NCI-H446 (cell line): ENCODE results near the gene GDAP1L1.
"Not testable (repeated sequence)": the region's sequence is repeated elsewhere in the genome, so short reads cannot be mapped to it uniquely, and the experiment has no call there.

Source experiments
- DNase-seq, 2 experiments: peaks; one replicate each; lab custom pipeline; 2025; lab: John Stamatoyannopoulos, UW

The GDAP1L1 gene

DNA sequence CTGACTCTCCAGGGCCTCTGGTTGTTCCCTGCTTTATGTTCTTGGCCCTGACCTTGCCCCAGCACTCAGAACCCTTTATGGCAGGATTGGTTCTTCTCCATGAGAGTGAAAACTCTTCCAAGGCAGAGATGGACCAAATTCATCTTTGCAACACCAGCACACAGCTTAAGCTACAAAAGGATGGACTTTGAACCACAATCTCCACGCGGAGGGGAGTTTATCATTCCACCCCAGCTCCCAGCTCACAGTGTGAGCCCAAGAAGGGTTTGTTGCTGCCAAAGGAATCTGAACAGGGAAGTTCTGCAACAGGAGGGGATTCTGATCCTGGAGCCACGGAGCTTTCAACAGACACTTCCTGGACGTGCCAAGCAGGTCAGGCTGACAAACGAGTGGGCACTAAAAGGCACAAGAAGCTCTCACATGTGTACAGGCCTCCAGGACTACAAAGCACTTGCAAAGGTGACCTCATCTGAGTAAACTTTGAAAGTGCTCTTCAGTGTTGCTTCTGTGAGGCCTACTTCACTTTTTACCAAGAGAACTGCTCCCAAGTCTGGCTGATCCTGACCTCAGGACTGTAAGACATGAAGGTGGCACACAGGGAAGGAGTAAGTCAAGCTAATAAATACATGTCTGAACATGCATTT lies 55.0 kb downstream of the GDAP1L1 start:
- no peak for DNase-seq

DNA sequence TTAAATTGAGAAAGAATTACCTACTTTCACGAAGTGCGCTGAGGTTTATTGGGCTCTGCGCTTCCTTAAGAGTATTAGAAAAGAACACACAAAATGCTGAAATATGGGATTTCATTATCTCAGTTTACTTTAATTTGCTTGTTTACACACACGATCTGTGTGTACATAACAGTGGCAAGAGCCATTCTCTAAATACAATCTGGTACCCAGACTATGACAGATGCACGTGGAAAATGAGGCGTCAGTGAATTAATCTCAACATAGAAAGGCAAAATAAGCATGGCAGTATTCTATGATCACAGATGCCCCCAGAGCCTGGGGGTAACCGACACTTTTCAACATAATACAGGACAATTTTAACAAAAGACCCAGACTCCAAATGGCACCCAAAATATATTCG lies 55.6 kb downstream of the GDAP1L1 start:
- no peak for DNase-seq

DNA sequence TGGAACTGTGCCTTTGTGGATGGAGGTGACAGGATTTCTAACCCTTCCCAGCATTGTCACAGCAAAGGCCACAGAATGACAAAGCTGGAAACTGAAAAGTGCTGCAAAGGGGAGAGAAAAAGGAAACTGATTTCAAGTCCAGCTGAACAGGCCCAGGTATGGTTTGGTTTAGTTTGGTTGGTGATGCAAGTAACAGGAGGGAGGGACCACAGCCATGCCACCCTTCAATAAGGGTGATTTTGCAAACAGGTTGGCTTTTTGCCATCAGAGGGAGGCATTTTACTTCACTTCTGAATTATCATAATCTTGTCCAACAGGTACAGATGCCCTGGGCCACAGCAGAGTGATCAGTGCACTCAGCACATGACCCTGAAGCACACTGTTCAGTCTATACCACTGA lies 57.3 kb downstream of the GDAP1L1 start:
- DNase-seq: no peak

DNA sequence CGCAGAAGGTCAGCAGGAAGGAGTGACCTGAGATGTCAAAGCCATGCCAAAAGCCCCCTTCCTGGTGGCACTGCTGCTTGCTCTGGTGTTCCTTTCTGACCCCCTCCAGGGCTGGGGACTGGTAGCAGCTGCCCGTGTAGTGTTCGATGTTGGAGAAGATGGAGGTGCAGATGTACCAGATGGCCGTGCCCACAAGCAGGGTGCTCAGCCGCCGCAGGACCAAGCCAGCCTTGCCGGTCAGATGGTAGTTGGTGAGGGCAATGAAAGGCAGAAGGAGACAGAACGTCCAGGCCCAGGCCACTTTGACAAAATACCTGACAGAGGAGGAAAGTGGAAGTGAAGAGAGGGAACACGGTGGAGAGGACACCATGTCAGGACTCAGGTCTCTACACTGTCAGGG lies 59.8 kb downstream of the GDAP1L1 start:
- DNase-seq: no peak

DNA sequence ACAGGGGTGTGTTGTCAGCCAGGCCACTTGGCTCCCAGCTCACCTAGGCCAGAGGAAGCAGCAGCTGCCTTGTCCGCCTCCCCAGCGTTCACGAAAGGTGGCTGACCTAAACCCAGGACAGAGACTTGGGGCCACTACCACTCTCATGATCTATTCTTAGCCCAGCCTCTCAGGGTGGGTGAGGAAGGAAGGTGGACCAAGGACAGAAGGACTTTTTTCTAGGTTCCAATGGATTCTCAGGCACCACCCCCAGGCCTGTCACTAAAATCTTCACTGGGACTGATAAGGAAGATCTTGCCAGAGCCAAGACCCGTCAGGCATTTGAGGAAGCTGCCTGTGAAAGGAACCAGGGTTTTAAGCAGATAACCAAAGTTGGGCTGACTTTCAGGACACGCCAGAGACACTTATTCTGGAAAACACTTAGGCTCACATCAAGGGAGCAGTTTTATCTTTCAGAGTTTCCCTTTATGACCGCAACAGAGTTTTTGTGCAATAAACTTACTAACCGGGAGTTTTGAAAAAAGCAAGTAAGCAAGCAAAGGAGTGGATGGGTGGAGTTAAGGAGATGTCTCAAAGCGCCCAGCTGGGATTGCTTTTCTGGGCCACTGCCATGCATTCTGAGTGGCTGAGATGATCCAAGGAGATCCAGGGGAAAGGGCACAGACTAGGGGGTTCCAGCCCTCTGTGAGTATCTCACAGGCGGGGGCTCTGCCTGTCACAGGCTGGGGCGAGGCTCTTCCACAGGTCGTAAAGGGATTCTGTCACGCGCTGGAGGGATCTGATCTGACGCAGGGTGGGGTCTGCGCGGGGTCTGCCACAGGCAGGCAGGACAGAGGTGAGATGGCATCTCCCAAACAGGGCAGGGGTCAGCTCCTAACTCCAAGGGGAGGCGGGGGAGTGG lies 62.9 kb downstream of the GDAP1L1 start:
- peak in 1 of 2 experiments; percentile 26 for DNase-seq

DNA sequence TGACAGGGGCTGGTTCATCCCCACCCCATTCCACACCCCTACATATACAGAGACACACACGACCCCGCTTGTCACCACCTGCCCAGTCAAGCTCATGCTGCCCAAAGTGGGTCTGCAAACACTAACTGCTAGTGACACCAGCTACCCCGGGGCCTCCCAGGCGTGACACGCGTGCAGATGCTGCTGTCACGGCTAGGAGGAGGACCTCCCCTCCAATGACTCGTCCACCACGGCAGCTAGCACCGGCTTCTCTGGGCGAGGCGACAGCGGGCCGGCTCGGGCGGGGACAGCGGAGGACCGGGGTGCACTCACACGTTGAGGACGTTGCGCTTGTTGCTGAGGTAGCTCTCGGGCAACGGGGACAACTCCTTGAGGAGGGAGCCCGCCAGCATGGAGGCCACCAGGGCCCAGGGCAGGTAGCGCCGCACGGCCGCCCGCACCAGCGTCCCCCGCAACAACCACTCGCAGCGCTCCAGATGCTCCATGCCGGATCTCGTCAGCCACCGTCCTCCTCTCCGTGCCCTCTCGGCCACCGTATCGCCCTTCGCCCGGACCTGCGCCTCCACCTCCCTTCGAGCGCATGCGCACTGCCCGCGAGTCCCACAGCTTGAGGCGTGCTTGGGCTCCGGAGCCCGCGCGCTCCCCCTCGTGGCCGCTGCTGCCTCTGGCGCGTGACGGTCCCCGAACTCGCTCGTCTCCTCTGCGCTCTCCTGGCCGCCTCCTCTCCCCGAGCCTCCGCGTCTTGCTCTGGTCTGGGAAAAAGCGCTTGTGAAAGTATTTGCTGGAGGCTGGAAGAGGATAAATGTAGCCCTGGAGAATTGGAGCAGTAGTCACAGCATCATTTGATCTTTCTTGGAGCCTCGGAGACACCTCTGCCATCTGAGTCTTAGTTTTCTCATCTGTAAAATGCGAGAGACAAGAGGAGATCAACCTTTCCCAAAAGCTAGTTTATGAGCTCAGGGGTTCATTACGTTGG lies 63.8 kb downstream of the GDAP1L1 start, which contains the start of gene FITM2:
TSS of gene FITM2 (minus strand) at position 539 of the 976 bp plus-strand sequence. CDS start at position 485, 54 bp downstream.
- peak; percentile 91 to 96 for DNase-seq

DNA sequence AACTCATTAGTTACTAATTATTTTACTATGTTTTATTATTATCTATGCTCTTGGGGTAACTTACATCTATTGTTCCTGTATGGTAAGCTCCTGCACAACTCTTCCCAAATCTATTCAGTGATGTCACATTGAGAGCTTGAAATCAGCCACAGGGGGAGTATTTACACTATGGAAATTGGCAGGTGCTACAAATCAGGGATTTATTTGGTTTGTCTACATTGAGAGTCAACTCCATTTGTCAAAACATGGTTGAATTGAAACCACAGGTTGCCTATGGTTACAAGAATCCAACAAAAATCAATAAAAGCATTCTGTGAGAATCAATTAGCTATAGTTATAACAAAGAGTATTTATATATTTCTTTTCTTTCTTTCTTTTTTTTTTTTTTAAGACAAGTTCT lies 67.8 kb downstream of the GDAP1L1 start:
- no peak for DNase-seq

DNA sequence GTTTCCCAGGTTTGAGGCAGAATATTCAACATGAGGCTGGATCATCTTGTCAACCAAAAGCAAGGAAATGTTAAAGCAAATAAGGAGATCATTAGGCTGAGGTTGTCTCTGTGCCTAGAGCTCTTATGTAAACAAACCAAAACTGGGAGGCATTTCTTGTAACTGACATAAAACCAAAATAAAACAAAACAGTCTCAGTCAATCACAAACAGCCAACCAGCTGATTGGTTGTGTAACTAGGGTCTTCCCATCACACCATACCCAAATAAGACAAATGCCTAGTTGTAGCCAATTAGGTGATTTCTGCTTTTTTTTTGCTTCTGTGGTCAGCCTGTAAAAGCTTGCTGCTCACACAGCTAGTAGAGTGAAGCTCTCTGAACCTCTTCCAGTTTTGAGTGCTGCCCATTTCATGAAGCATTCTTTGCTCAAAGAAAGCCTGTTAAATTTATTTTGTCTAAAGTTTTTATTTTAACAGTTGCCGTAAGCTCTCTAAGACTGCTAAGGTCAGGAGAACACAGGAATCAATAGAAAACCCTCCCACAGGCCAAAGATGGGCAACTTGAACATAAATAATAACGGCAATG lies 72.8 kb downstream of the GDAP1L1 start:
- no peak for DNase-seq

DNA sequence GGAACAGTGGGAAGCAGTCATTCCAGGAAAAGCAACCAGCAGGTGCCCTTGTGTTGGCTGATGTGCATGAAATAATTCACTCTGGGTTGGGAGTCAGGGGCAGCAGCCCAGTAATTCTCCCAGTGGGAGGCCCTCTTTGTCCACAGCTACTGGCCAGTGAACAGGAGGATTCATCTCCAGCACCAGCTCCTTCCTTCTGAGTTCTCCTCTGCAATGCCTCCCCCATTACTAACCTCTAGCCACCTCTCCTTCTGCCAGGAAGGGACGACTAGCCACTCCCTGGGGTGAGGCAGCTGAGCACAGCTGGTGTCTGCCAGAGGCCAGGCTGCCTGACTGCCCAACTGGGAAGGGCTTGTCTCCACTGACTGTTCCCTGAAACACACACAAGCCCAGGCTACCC lies 77.2 kb downstream of the GDAP1L1 start:
- DNase-seq: no peak

DNA sequence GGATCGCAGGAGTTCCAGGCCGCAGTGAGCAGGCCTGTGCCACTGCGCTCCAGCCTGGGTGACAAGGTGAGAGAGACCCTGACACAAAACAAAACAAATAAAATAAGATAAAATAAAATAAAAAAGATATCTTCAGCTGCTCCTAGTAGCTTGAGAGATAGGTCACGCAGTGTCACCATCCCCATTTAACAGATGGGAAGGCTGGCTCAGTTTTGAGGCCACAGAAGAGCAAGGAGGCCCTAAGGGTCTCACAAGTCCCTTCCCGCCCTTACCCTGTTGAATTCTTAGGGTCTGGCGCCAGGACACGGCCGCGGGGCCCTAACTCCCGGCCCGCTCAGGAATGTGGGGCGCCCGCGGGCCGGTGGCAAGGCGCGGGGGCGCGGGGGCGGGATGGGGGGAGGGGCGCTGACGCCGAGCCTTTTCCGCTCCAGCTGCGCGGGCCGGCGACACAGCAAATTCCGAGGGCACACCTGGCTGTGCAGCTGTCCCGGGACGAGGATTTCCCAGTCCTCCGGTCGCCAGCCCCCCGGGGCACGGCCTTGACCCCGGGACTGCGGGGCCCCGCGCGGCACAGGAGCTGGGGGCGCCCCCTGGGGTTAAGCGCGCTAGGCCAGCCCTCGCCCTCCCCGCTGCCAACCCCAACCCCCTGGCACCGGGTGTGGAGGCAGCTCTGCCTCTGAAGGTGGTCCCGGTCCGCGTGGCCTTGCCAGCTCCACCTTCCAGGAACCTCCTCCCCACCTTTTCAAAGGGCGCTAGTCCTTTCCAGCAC lies 79.5 kb downstream of the GDAP1L1 start:
- DNase-seq: no peak

DNA sequence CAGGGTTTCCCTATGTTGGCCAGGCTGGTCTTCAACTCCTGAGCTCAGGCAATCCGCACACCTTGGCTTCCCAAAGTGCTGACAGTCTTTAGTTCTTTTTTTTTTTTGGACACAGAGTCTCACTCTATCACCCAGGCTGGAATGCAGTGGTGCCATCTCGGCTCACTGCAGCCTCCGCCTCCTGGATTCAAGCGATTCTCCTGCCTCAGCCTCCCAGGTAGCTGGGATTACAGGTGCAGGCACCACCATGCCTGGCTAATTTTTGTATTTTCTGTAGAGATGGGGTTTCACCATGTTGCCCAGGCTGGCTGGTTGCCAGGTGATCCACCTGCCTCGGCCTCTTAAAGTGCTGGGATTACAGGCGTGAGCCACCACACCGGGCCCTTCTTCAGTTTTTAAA lies 80.6 kb downstream of the GDAP1L1 start:
- DNase-seq: not testable (repeated sequence)

DNA sequence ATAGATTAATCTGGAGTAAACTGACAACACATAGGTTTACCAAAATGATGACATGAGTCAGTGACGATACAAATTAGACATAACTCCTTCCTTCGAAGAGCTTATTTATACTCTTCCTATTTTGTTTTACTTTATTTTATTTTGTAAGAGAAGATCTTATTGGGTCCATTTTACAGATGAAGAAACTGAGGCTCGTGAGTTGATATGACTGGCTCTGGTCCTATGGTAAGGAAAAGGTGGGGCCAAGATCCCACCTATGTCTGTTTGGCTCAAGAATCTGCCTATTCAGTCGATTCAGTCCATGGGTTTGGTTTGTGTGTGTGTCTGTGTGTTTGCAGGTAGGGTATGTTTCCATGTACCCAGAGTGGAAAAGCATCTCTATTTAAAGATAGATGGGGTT lies 81.3 kb downstream of the GDAP1L1 start:
- DNase-seq: no peak
